ENCODE measurements around the gene DPF3. TPM values are rescaled to one million over a fixed set of nuclear protein-coding genes. Genes with fewer than 3 reads are reported as not detected.

Gene DPF3
- total RNA-seq, 3 donors from 2014 or later (not counting 1 experiment from before 2014, with no cell fraction given), result 1.4 to 1.8 (median 1.4) TPM

- Mint-ChIP-seq H3K9me3 (no peaks in the 10 kb centered on the region), H3K27ac (peak within 1 kb of the TSS; percentile 74 to 83), H3K4me1 (peaks cover 8 to 18% of the 10 kb centered on the region in 2 donors), H3K4me3 (peak within 1 kb of the TSS; percentile 93), H3K27me3 (ENCODE audit: low read depth in 2 of 2) (peaks cover 0 to 7% of the 10 kb centered on the region in 2 donors), H3K36me3 (no peaks in the 10 kb centered on the region)
- H3K27ac ChIP-seq (ENCODE audit: low read length), result peak within 1 kb of the TSS; percentile 60
- no peaks in the 10 kb centered on the region for H3K36me3 ChIP-seq (ENCODE audit: control insufficient read depth, insufficient read depth, low read length)
- H3K4me3 ChIP-seq (ENCODE audit: low read length), result peak within 1 kb of the TSS; percentile 76
- ATAC-seq (peak; percentile 95 to 98 (median 95)), DNase-seq (peak; percentile 80 to 96)
- H3K27me3 ChIP-seq (ENCODE audit: control insufficient read depth, insufficient read depth, low read length), result no peaks in the 10 kb centered on the region
- peaks cover 17% of the 10 kb centered on the region for H3K4me1 ChIP-seq (ENCODE audit: control insufficient read depth, insufficient read depth, low read length)
- no peaks in the 10 kb centered on the region for H3K9me3 ChIP-seq (ENCODE audit: control insufficient read depth, insufficient read depth, low read length)
- under 1% methylated on average over 59 of the region's 59 CpGs for WGBS (ENCODE audit: insufficient coverage)
- intact Hi-C loops (cut with micrococcal nuclease), result loop anchor here (1.0 to 2.0 kb wide), 2 partner anchors 32 to 132 kb away; partner anchors contain the start of genes DPF3 and RBM25
- no peak for TF ChIP-seq CTCF (IDR thresholded peaks at IDR 0.05)
These were observed 32.6 kb upstream of the DPF3 start, which contains the start of gene DCAF4 for GRCh38 chr14:72926292-72927028. Gene DCAF4, plus strand, starts transcription at chr14:72926464. Its CDS starts 11,515 bp downstream, at chr14:72937979.

DNA sequence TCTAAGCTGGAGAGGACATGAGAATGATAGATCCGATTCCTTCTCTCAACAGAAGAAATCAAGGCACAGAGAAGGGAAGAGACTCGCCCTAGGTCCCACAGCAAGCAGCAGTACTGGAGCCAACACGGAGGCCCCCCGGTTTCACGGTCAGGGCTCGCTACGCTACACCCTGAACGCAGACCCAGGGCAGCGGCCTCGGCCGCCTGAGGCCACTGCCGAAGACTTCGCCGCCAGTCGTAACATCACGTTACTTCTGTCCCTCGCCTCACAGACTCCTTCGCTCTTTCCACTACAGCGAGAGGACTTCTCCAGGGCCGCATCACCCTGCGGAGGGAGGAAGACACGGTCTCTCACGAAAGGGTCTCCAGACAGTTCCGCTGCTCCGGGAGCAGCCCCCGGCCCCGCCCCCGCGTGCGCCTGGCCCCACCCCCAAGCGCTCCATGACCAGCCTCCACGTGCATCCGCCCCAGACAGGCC, 32.0 kb upstream of the DPF3 start:
- Histone ChIP-seq H3K9me3 (ENCODE audit: control insufficient read depth, insufficient read depth, low read length) (no peaks in the 10 kb centered on the region), H3K27ac (ENCODE audit: low read length) (peak overlapping the region; percentile 60), H3K4me1 (ENCODE audit: control insufficient read depth, insufficient read depth, low read length) (peaks cover 17% of the 10 kb centered on the region), H3K27me3 (ENCODE audit: control insufficient read depth, insufficient read depth, low read length) (peaks cover 5% of the 10 kb centered on the region), H3K4me3 (ENCODE audit: low read length) (peak overlapping the region; percentile 76), H3K36me3 (ENCODE audit: control insufficient read depth, insufficient read depth, low read length) (no peaks in the 10 kb centered on the region)
- peaks cover 0 to 11% of the 10 kb centered on the region in 2 donors for H3K27me3 Mint-ChIP-seq (ENCODE audit: low read depth in 2 of 2)
- no peaks in the 10 kb centered on the region for H3K36me3 Mint-ChIP-seq
- peaks cover 8 to 18% of the 10 kb centered on the region in 2 donors for H3K4me1 Mint-ChIP-seq
- no peaks in the 10 kb centered on the region for H3K9me3 Mint-ChIP-seq
- WGBS (ENCODE audit: insufficient coverage), result 4% methylated on average over 33 of the region's 33 CpGs
- H3K4me3 Mint-ChIP-seq, result peak overlapping the region; percentile 93
- peak overlapping the region; percentile 74 to 83 for H3K27ac Mint-ChIP-seq
- intact Hi-C loops (cut with micrococcal nuclease), result loop anchor here (1.0 to 2.0 kb wide), 2 partner anchors 32 to 133 kb away; partner anchors contain the start of genes DPF3 and RBM25
- DNase-seq, result no peak
- no peak for TF ChIP-seq CTCF (IDR thresholded peaks at IDR 0.05)
- ATAC-seq, result no peak

DNA sequence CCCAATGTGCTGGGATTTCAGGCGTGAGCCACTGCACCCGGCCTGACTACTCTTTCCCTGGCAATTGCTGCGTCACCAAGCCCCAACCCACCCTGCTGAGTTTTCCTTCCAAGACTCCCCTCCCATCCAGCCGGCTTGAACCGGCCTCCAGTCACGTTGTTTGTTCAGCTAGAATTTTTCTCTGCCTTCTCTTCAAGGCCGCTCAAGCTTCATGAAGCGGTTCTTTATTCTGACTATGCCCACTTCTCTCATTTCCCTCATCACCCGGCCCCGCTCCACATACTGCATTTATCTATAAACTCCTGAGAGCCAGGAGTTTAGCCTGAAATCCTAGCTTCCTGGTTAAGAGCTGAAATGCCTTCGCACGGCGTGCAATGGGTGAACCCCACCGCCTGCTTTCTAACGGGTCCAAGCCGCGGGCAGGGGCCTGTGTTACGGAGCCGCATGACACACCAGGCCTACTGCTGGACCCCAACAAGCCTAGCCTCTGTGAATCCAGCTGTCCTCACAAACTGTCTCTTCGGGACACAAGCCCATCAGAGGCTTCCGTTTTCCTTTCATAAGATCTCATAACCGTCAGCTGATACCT, 31.4 kb upstream of the DPF3 start:
- intact Hi-C loops (cut with micrococcal nuclease), result no loop called here
- Mint-ChIP-seq H3K4me1 (peaks cover 8 to 18% of the 10 kb centered on the region in 2 donors), H3K4me3 (peak overlapping the region; percentile 93), H3K9me3 (no peaks in the 10 kb centered on the region), H3K27me3 (ENCODE audit: low read depth in 2 of 2) (peaks cover under 1 to 13% of the 10 kb centered on the region in 2 donors), H3K27ac (peak overlapping the region; percentile 74 to 83), H3K36me3 (no peaks in the 10 kb centered on the region)
- DNase-seq, result no peak
- ATAC-seq, result no peak
- Histone ChIP-seq H3K9me3 (ENCODE audit: control insufficient read depth, insufficient read depth, low read length) (no peaks in the 10 kb centered on the region), H3K36me3 (ENCODE audit: control insufficient read depth, insufficient read depth, low read length) (no peaks in the 10 kb centered on the region), H3K4me3 (ENCODE audit: low read length) (no peak overlapping the region), H3K4me1 (ENCODE audit: control insufficient read depth, insufficient read depth, low read length) (peaks cover 17% of the 10 kb centered on the region), H3K27ac (ENCODE audit: low read length) (peak overlapping the region; percentile 60), H3K27me3 (ENCODE audit: control insufficient read depth, insufficient read depth, low read length) (peaks cover 5% of the 10 kb centered on the region)
- 93% methylated on average over 22 of the region's 22 CpGs for WGBS (ENCODE audit: insufficient coverage)
- no peak for TF ChIP-seq CTCF (IDR thresholded peaks at IDR 0.05)
